Measurements from ENCODE around the gene UTS2.

The UTS2 gene

GRCh38 chr1:7893529-7894180 is 40.8 kb upstream of the UTS2 start:
- H3K4me1 ChIP-seq, result no peaks in the 10 kb centered on the region

GRCh38 chr1:7891804-7892203 is 38.9 kb upstream of the UTS2 start:
- H3K79me2 ChIP-seq, result no peaks in the 10 kb centered on the region
- H3K4me3 ChIP-seq (ENCODE audit: low read depth, low read length), result no peak overlapping the region
- TF ChIP-seq CTCF (IDR thresholded peaks at IDR 0.05), result no peak
- H3K4me2 ChIP-seq (ENCODE audit: low read length), result no peak overlapping the region
- no peak overlapping the region for H2AFZ ChIP-seq
- H3K9ac ChIP-seq, result no peak overlapping the region
- no peaks in the 10 kb centered on the region for H3K36me3 ChIP-seq (ENCODE audit: control insufficient read depth, insufficient read depth, low read length)
- no peak overlapping the region for H3K27ac ChIP-seq
- H3K27me3 ChIP-seq (ENCODE audit: control insufficient read depth, insufficient read depth, low read length), result no peaks in the 10 kb centered on the region
- no peaks in the 10 kb centered on the region for H3K9me3 ChIP-seq (ENCODE audit: control insufficient read depth, low read length)
- H3K4me1 ChIP-seq, result no peaks in the 10 kb centered on the region

More at GRCh38 chr1:7893529-7894180, 40.8 kb upstream of the UTS2 start:
- Histone ChIP-seq H3K9me3 (ENCODE audit: control insufficient read depth, low read length) (no peaks in the 10 kb centered on the region), H3K4me2 (ENCODE audit: low read length) (no peak overlapping the region), H3K4me3 (ENCODE audit: low read depth, low read length) (no peak overlapping the region), H3K27me3 (ENCODE audit: control insufficient read depth, insufficient read depth, low read length) (no peaks in the 10 kb centered on the region), H3K36me3 (ENCODE audit: control insufficient read depth, insufficient read depth, low read length) (no peaks in the 10 kb centered on the region), H3K9ac (no peak overlapping the region), H3K79me2 (no peaks in the 10 kb centered on the region), H3K27ac (no peak overlapping the region), H2AFZ (no peak overlapping the region)
- no peak for TF ChIP-seq CTCF (IDR thresholded peaks at IDR 0.05)

GRCh38 chr1:7890853-7891252 is 38.0 kb upstream of the UTS2 start:
- H3K9ac ChIP-seq, result no peak overlapping the region
- H3K27ac ChIP-seq, result no peak overlapping the region
- H3K4me3 ChIP-seq (ENCODE audit: low read depth, low read length), result no peak overlapping the region
- H2AFZ ChIP-seq, result no peak overlapping the region
- H3K4me1 ChIP-seq, result no peaks in the 10 kb centered on the region
- H3K4me2 ChIP-seq (ENCODE audit: low read length), result no peak overlapping the region
- no peaks in the 10 kb centered on the region for H3K36me3 ChIP-seq (ENCODE audit: control insufficient read depth, insufficient read depth, low read length)
- no peaks in the 10 kb centered on the region for H3K27me3 ChIP-seq (ENCODE audit: control insufficient read depth, insufficient read depth, low read length)
- no peaks in the 10 kb centered on the region for H3K79me2 ChIP-seq
- no peak for TF ChIP-seq CTCF (IDR thresholded peaks at IDR 0.05)
- H3K9me3 ChIP-seq (ENCODE audit: control insufficient read depth, low read length), result no peaks in the 10 kb centered on the region

GRCh38 chr1:7888248-7889081 is 35.6 kb upstream of the UTS2 start:
- H3K4me3 ChIP-seq (ENCODE audit: low read depth, low read length), result no peak overlapping the region
- no peak overlapping the region for H3K9ac ChIP-seq
- H3K79me2 ChIP-seq, result no peaks in the 10 kb centered on the region
- H3K27ac ChIP-seq, result no peak overlapping the region
- H3K36me3 ChIP-seq (ENCODE audit: control insufficient read depth, insufficient read depth, low read length), result no peaks in the 10 kb centered on the region
- H3K9me3 ChIP-seq (ENCODE audit: control insufficient read depth, low read length), result no peaks in the 10 kb centered on the region
- H3K4me1 ChIP-seq, result no peaks in the 10 kb centered on the region
- H2AFZ ChIP-seq, result no peak overlapping the region
- no peaks in the 10 kb centered on the region for H3K27me3 ChIP-seq (ENCODE audit: control insufficient read depth, insufficient read depth, low read length)
- no peak for TF ChIP-seq CTCF (IDR thresholded peaks at IDR 0.05)
- no peak overlapping the region for H3K4me2 ChIP-seq (ENCODE audit: low read length)

Data from parathyroid adenoma (tissue), 2 donors.